T-helper 2 cell treated with Interferon-gamma antibody and Interleukin-4, amounts not matched to agents 5 μg/mL and 100 μg/mL, for 36 hours (primary cell): ENCODE data around the gene PCK2.

Experiments
- DNase-seq: peaks from one replicate; pipeline ENCODE4 v3.0.0; 2021; ENCODE audit warnings: low spot score
- H3K27ac Mint-ChIP-seq: one replicate; pipeline ENCODE4 v1.8.0; 2021; ENCODE audit warnings: mild to moderate bottlenecking, mixed read lengths
- H3K27me3 Mint-ChIP-seq: one replicate; pipeline ENCODE4 v1.8.0; 2021; ENCODE audit warnings: low read depth, mixed read lengths
- H3K36me3 Mint-ChIP-seq: one replicate; pipeline ENCODE4 v1.8.0; 2021; ENCODE audit warnings: low read depth, mixed read lengths
- H3K4me1 Mint-ChIP-seq: one replicate; pipeline ENCODE4 v1.8.0; 2021; ENCODE audit warnings: low read depth, mixed read lengths
- H3K4me3 Mint-ChIP-seq: one replicate; pipeline ENCODE4 v1.8.0; 2022; ENCODE audit warnings: mild to moderate bottlenecking, moderate library complexity, mixed read lengths
- H3K9me3 Mint-ChIP-seq: one replicate; pipeline ENCODE4 v1.8.0; 2021; ENCODE audit warnings: mixed read lengths

PCK2 gene

GRCh38 chr14:24089890-24090289 lies 4.2 kb upstream of the PCK2 start:
- Mint-ChIP-seq H3K36me3 (peaks cover 2% of the 10 kb centered on the region), H3K4me1 (peaks cover 21% of the 10 kb centered on the region), H3K4me3 (no peak overlapping the region), H3K27me3 (no peaks in the 10 kb centered on the region), H3K27ac (no peak overlapping the region), H3K9me3 (no peaks in the 10 kb centered on the region)
- DNase-seq: no peak

- Mint-ChIP-seq H3K27me3 (no peaks in the 10 kb centered on the region), H3K9me3 (no peaks in the 10 kb centered on the region), H3K27ac (no peak overlapping the region), H3K4me3 (peak overlapping the region; percentile 19), H3K36me3 (peaks cover 19% of the 10 kb centered on the region), H3K4me1 (peaks cover 36% of the 10 kb centered on the region)
- no peak for DNase-seq
Observed at GRCh38 chr14:24092110-24092504, 2.0 kb upstream of the PCK2 start.

GRCh38 chr14:24092505-24093206 lies 1.5 kb upstream of the PCK2 start:
- Mint-ChIP-seq H3K4me3 (peak overlapping the region; percentile 100), H3K36me3 (peaks cover 19% of the 10 kb centered on the region), H3K27me3 (no peaks in the 10 kb centered on the region), H3K4me1 (peaks cover 36% of the 10 kb centered on the region), H3K9me3 (no peaks in the 10 kb centered on the region), H3K27ac (peak overlapping the region; percentile 87)
- no peak for DNase-seq

- no peak for DNase-seq
- Mint-ChIP-seq H3K9me3 (no peaks in the 10 kb centered on the region), H3K4me1 (peaks cover 36% of the 10 kb centered on the region), H3K27ac (peak overlapping the region; percentile 87), H3K4me3 (peak overlapping the region; percentile 100), H3K27me3 (no peaks in the 10 kb centered on the region), H3K36me3 (peaks cover 24% of the 10 kb centered on the region)
Observed at GRCh38 chr14:24093207-24093900, 757 bp upstream of the PCK2 start.

- Mint-ChIP-seq H3K9me3 (no peaks in the 10 kb centered on the region), H3K27ac (peak overlapping the region; percentile 95), H3K4me1 (peaks cover 32% of the 10 kb centered on the region), H3K4me3 (peak overlapping the region; percentile 100), H3K36me3 (peaks cover 33% of the 10 kb centered on the region), H3K27me3 (no peaks in the 10 kb centered on the region)
- DNase-seq: no peak
Observed at GRCh38 chr14:24094841-24095270, 745 bp downstream of the PCK2 start.

GRCh38 chr14:24095271-24096068 lies 1.4 kb downstream of the PCK2 start:
- Mint-ChIP-seq H3K36me3 (peaks cover 36% of the 10 kb centered on the region), H3K9me3 (no peaks in the 10 kb centered on the region), H3K4me3 (peak overlapping the region; percentile 100), H3K4me1 (peaks cover 30% of the 10 kb centered on the region), H3K27me3 (no peaks in the 10 kb centered on the region), H3K27ac (peak overlapping the region; percentile 95)
- peak; percentile 73 for DNase-seq

GRCh38 chr14:24096545-24097181 lies 2.6 kb downstream of the PCK2 start:
- H3K27ac Mint-ChIP-seq: peak overlapping the region; percentile 75
- H3K4me3 Mint-ChIP-seq: peak overlapping the region; percentile 38
- DNase-seq: no peak
- H3K4me1 Mint-ChIP-seq: peaks cover 28% of the 10 kb centered on the region
- H3K27me3 Mint-ChIP-seq: no peaks in the 10 kb centered on the region
- H3K9me3 Mint-ChIP-seq: no peaks in the 10 kb centered on the region
- H3K36me3 Mint-ChIP-seq: peaks cover 42% of the 10 kb centered on the region

- H3K4me3 Mint-ChIP-seq: no peak overlapping the region
- peaks cover 54% of the 10 kb centered on the region for H3K36me3 Mint-ChIP-seq
- peaks cover 19% of the 10 kb centered on the region for H3K4me1 Mint-ChIP-seq
- no peak for DNase-seq
- H3K27ac Mint-ChIP-seq: no peak overlapping the region
- no peaks in the 10 kb centered on the region for H3K9me3 Mint-ChIP-seq
- no peaks in the 10 kb centered on the region for H3K27me3 Mint-ChIP-seq
Observed at GRCh38 chr14:24098229-24098926, 4.3 kb downstream of the PCK2 start.

- H3K9me3 Mint-ChIP-seq: no peaks in the 10 kb centered on the region
- DNase-seq: no peak
- H3K36me3 Mint-ChIP-seq: peaks cover 62% of the 10 kb centered on the region
- H3K4me3 Mint-ChIP-seq: no peak overlapping the region
- peaks cover 15% of the 10 kb centered on the region for H3K4me1 Mint-ChIP-seq
- H3K27me3 Mint-ChIP-seq: no peaks in the 10 kb centered on the region
- peak overlapping the region; percentile 20 for H3K27ac Mint-ChIP-seq
Observed at GRCh38 chr14:24098927-24099813, 5.1 kb downstream of the PCK2 start.

GRCh38 chr14:24100197-24100981 lies 6.3 kb downstream of the PCK2 start:
- H3K27me3 Mint-ChIP-seq: no peaks in the 10 kb centered on the region
- H3K27ac Mint-ChIP-seq: no peak overlapping the region
- peaks cover 13% of the 10 kb centered on the region for H3K4me1 Mint-ChIP-seq
- peaks cover 64% of the 10 kb centered on the region for H3K36me3 Mint-ChIP-seq
- H3K4me3 Mint-ChIP-seq: no peak overlapping the region
- no peak for DNase-seq
- peaks cover 3% of the 10 kb centered on the region for H3K9me3 Mint-ChIP-seq

GRCh38 chr14:24100982-24101494 lies 6.9 kb downstream of the PCK2 start:
- Mint-ChIP-seq H3K4me1 (peaks cover 11% of the 10 kb centered on the region), H3K4me3 (no peak overlapping the region), H3K9me3 (peaks cover 3% of the 10 kb centered on the region), H3K36me3 (peaks cover 60% of the 10 kb centered on the region), H3K27me3 (no peaks in the 10 kb centered on the region), H3K27ac (peak overlapping the region; percentile 55)
- DNase-seq: no peak
